ENCODE results near the gene APRT.

Gene APRT

GRCh38 chr16:88780142-88781062 lies 31.3 kb downstream of the APRT start:
- H3K9me3 ChIP-seq (ENCODE audit: low read length): no peaks in the 10 kb centered on the region
- H3F3A ChIP-seq (ENCODE audit: insufficient read depth, low read length): peaks cover 9% of the 10 kb centered on the region
- H3K4me1 ChIP-seq (ENCODE audit: insufficient read depth, low read length, severe bottlenecking): peaks cover 24% of the 10 kb centered on the region
- H3K9ac ChIP-seq (ENCODE audit: low read length): no peak overlapping the region
- no peaks in the 10 kb centered on the region for H3K79me2 ChIP-seq (ENCODE audit: insufficient read depth, low read length)
- no peaks in the 10 kb centered on the region for H4K20me1 ChIP-seq (ENCODE audit: insufficient read depth, low read length)
- H2AFZ ChIP-seq (ENCODE audit: low read length): no peak overlapping the region
- H3K36me3 ChIP-seq (ENCODE audit: insufficient read depth, low read length): no peaks in the 10 kb centered on the region
- H3K4me2 ChIP-seq (ENCODE audit: low read length): no peak overlapping the region
- H3K9me2 ChIP-seq (ENCODE audit: low read depth, low read length): no peaks in the 10 kb centered on the region
- H3K27ac ChIP-seq (ENCODE audit: low read depth, low read length, poor library complexity, severe bottlenecking): no peak overlapping the region
- peaks cover 13% of the 10 kb centered on the region for H3K27me3 ChIP-seq (ENCODE audit: insufficient read depth, low read length)
- H3K4me3 ChIP-seq (ENCODE audit: low read depth, low read length, poor library complexity, severe bottlenecking): no peak overlapping the region
- TF ChIP-seq EZH2 (IDR thresholded peaks at IDR 0.05; ENCODE audit: borderline replicate concordance, low read length): no peak

GRCh38 chr16:88779406-88780141 lies 32.2 kb downstream of the APRT start:
- Histone ChIP-seq H3K27me3 (ENCODE audit: insufficient read depth, low read length) (peaks cover 13% of the 10 kb centered on the region), H3F3A (ENCODE audit: insufficient read depth, low read length) (peaks cover 9% of the 10 kb centered on the region), H3K79me2 (ENCODE audit: insufficient read depth, low read length) (no peaks in the 10 kb centered on the region), H3K4me2 (ENCODE audit: low read length) (no peak overlapping the region), H3K4me1 (ENCODE audit: insufficient read depth, low read length, severe bottlenecking) (peaks cover 22% of the 10 kb centered on the region), H2AFZ (ENCODE audit: low read length) (no peak overlapping the region), H3K9me3 (ENCODE audit: low read length) (no peaks in the 10 kb centered on the region), H3K9me2 (ENCODE audit: low read depth, low read length) (no peaks in the 10 kb centered on the region), H3K36me3 (ENCODE audit: insufficient read depth, low read length) (no peaks in the 10 kb centered on the region), H3K9ac (ENCODE audit: low read length) (no peak overlapping the region), H4K20me1 (ENCODE audit: insufficient read depth, low read length) (no peaks in the 10 kb centered on the region), H3K27ac (ENCODE audit: low read depth, low read length, poor library complexity, severe bottlenecking) (no peak overlapping the region), H3K4me3 (ENCODE audit: low read depth, low read length, poor library complexity, severe bottlenecking) (no peak overlapping the region)
- no peak for TF ChIP-seq EZH2 (IDR thresholded peaks at IDR 0.05; ENCODE audit: borderline replicate concordance, low read length)
- no peak for TF ChIP-seq CTCF (IDR thresholded peaks at IDR 0.05; ENCODE audit: low read length)

GRCh38 chr16:88778541-88779065 lies 33.1 kb downstream of the APRT start:
- H4K20me1 ChIP-seq (ENCODE audit: insufficient read depth, low read length): no peaks in the 10 kb centered on the region
- no peak overlapping the region for H3K9ac ChIP-seq (ENCODE audit: low read length)

More at GRCh38 chr16:88778541-88779065, 33.1 kb downstream of the APRT start:
- Histone ChIP-seq H3F3A (ENCODE audit: insufficient read depth, low read length) (peaks cover 6% of the 10 kb centered on the region), H2AFZ (ENCODE audit: low read length) (no peak overlapping the region), H3K36me3 (ENCODE audit: insufficient read depth, low read length) (no peaks in the 10 kb centered on the region), H3K79me2 (ENCODE audit: insufficient read depth, low read length) (no peaks in the 10 kb centered on the region), H3K9me3 (ENCODE audit: low read length) (no peaks in the 10 kb centered on the region), H3K4me1 (ENCODE audit: insufficient read depth, low read length, severe bottlenecking) (peaks cover 12% of the 10 kb centered on the region), H3K9me2 (ENCODE audit: low read depth, low read length) (no peaks in the 10 kb centered on the region), H3K27ac (ENCODE audit: low read depth, low read length, poor library complexity, severe bottlenecking) (no peak overlapping the region), H3K4me2 (ENCODE audit: low read length) (no peak overlapping the region), H3K27me3 (ENCODE audit: insufficient read depth, low read length) (peaks cover 8% of the 10 kb centered on the region; the same call in 1 of the 2 replicates), H3K4me3 (ENCODE audit: low read depth, low read length, poor library complexity, severe bottlenecking) (no peak overlapping the region)
- TF ChIP-seq CTCF (IDR thresholded peaks at IDR 0.05; ENCODE audit: low read length) (no peak), EZH2 (IDR thresholded peaks at IDR 0.05; ENCODE audit: borderline replicate concordance, low read length) (no peak)

Measured in OCI-LY1 (cell line).